ENCODE data around the gene ARR3.
A peak's percentile ranks its signal among the peaks of the same experiment; 100 is the strongest.
"Not testable (repeated sequence)": the region's sequence is repeated elsewhere in the genome, so short reads cannot be mapped to it uniquely, and the experiment has no call there.

Gene ARR3

DNA sequence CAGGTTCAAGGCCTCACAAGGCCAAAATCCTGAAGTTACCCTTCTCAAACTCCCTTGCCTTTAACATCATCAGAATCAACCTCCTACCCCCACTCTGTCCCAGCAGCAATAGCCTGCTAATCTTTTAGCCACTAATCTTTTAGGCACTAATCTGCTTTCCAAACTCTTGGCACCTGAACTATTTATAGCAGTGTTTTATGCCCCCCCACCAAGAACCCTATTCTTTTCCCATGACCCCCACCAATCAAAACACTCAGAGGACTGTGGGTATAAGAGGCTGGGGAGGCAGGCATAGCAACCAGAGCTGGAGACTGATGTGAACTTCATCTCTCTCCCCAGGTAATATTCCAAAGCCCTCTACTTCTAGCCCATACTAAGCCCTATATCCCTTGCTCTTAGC is at the start of gene ARR3:
ARR3 (plus strand) TSS at position 301 of the 400 bp plus-strand sequence. CDS start 1,052 bp downstream, outside the sequence.
- DNase-seq (ENCODE audit: low spot score) = no peak

DNA sequence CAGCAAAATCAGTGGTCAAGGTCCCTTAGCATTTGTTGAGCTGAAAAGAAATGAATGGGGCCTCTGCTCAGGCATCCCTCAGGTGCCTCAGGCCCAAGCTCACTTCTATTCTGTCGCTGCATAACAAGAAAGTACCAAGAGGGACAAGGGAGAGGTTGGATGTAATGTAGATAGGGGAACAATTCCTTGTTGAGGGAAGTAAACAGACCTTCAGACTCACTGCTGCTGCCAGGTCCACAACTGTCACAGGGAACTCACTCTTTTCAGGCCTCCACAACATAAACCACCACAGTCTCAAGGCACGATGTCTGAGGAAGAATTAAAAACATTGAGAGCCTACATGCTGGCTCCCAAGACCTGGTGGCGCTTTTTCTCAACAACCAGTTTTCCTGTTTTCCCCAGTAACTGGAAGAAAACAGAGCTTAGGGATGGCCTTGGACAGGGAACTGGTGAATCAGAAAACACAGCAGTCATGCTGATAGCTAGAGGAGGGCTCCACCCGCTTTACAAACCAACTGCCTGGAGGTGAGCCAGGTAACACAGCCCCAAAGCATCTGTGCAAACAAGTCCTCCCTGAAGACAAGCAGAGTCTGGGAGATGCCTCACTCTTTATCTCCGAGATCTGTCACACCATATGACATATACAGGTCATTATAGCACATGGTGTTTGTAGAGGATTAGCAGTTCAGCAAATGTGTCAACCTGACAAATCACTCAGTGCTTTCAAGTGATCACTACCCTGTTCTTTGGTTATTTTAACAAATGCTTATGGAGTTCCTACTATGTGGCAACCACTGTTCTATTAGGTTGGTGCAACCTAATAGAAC is 48.0 kb upstream of the ARR3 start:
- DNase-seq (ENCODE audit: low spot score) = no peak

DNA sequence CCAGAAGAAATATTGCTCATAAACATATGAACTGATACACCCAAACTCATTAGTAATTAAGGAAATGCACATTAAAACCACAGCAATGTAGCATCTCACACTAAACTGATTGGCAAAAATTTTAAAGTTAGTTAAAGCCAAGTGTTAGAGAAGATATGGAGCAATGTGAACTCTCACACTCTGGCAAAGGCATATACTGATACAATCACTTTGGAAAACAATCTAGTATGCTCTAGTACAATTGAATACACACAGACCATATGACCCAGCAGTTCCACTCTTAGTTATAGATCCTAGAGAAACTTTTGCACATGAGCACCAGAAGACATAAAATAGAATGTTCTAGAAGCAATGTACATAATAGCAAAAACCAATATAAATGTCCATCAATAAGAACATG is 42.1 kb upstream of the ARR3 start:
- DNase-seq (ENCODE audit: low spot score) = no peak

DNA sequence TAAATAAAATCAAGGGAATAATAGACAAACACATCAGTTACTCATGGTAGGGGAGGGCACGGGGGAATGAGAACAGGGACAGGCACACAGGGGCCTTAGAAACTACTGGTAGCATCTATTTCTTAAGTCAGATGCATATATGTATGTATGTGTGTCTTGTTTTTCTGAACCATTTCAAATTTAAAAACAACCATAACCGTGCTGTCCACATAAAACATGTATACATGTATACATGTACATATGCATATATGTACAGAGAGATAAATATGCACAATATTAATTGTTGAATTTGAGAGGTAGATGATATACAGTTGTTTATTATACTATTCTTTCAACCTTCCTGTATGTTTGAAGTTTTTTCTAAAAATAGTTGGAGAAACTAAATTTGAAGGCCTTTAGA is 41.4 kb upstream of the ARR3 start:
- no peak for DNase-seq (ENCODE audit: low spot score)

DNA sequence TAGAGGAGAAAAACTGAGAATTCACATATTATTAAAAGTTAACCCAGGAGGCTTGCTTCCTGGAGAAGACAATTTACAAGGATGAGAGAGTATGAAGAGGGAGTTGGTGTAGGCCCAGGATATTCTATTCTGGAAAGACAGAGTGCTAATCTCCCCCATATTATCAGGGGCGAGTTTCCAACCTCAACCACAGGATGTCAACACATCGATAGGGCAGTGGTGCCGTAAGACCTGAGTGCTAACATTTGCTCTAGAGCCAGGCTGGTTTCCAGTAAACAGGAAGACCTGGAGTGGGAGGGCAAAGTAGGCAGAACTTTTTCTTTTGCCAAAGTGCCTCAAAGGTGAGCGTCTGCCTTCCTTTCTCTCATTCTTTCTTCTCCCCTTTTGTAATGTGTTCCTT is 36.5 kb upstream of the ARR3 start:
- no peak for DNase-seq (ENCODE audit: low spot score)

DNA sequence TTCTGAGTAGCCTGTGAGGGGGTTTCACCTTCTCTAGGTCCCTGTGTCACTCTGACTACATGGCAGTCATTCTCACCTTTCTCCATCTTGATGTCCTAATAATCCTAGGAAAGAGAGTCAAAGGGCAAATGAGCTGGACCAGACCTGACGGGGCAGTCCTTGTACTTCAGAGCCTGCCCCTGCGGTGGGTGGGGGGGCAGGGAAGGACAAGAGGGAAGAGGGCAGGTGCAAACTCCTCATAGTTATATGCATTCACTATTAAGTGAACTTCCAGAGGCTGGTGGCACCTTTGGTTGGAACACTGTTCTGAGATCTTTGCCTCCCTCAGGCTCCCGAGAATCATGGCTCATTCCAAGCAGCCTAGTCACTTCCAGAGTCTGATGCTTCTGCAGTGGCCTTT is 33.8 kb upstream of the ARR3 start, which contains the start of gene AWAT1:
AWAT1 (plus strand) TSS at position 301 of the 400 bp plus-strand sequence; CDS start at position 342, 41 bp downstream.
- DNase-seq (ENCODE audit: low spot score) = no peak

DNA sequence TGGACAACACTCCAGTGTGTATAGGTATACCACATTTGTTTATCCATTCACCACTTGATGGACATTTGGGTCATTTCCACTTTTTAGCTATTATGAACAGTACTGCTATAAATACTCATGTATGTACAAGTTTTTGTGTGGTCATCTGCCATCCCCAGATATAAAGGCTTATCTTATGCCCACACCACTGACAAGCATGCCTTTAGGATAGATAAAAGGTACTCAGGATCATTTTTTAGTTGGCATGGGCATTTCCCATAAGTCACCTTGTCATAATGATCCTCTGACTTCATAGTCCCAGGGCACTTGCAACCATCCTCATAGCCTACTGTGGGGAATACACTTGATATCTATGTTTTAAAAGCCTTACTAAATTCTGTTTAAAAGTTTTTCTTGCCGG is 27.4 kb upstream of the ARR3 start:
- DNase-seq (ENCODE audit: low spot score) = no peak

DNA sequence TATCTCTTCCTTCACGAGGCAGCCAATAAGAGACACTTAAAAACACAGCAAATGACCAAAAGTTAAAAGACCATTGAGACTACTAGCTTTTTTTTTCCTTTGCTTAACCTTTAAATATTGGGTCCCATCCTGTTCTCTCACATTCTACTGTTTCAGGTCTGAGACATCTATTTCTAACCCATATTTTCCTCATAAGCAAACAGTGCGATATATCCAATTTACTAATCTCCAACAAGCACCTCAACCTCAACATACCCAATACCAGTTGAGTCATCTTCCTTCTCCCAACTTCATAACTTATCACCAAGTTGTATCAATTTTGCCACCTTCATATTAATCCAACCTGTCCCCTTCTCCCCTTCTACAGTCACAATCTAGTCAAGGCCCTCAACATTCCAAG is 26.6 kb upstream of the ARR3 start:
- DNase-seq (ENCODE audit: low spot score) = no peak

DNA sequence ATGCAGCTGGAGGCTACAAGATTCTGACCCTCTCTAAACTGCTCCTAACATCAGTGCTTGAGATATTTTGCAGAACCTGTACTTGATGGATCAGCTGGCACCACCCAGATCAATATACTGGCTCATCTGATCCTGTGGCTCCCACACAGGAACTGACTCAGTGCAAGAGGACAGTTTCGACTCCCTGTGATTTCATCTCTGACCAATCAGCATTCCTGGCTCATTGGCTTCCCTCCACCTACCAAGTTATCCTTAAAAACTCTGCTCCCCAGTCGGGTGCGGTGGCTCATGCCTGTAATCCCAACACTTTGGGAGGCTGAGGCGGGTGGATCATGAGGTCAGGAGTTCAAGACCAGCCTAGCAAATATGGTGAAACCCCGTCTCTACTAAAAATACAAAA is 24.5 kb upstream of the ARR3 start:
- not testable (repeated sequence) for DNase-seq (ENCODE audit: low spot score)

DNA sequence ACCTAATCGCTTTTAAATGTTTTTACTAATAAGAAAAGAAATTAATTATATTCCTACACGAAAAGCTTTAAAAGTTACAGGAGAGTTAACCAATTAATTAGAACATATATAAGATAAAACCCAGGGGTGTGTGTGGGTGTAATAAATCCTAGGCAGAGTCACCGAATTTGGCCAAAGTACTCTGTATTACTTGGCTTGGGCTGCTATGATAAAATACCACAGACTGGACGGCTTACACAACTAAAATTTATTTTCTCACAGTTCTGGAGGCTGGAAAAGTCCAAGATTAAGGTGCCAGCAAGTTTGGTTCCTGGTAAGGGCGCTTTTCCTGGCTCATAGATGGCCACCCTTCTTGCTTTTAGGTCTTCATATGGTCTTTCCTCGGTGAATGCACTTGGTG is 23.3 kb upstream of the ARR3 start:
- DNase-seq (ENCODE audit: low spot score) = no peak

DNA sequence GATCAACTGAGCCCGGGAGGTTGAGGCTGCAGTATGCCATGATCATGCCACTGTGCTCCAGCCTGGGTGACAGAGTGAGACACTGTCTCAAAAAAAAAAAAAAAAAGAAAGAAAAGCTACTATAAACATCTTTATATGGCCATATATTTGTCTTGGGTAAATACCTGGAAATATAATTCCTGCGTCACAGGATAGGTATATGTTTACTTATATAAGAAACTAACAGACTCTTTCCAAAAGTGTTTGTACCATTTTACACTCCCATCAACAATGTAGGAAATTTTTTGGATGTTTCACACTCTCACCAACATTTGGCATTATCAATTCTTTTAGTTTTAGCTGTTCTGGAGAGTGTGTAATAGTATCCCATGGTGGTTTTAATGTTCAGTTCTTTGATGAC is 20.9 kb upstream of the ARR3 start:
- DNase-seq (ENCODE audit: low spot score) = no peak

DNA sequence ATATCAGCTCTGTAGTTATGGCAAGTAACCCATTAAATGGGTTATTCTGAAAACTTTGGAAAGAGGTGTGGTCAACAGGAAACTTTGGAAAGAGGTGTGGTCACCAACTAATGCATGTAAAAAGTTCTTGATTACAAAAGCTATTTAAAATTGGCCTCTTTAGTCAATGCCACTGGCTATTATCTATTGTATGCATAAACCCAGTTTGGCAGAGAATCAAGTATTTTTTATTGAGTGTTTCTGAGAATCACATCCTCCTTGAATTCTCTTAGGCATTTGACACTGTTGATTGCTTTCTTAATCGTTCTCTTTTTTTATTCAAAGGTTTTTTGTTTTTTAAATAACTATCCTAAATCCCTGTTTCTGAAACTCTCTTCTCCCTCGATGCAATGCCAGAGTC is 15.6 kb upstream of the ARR3 start:
- no peak for DNase-seq (ENCODE audit: low spot score)

DNA sequence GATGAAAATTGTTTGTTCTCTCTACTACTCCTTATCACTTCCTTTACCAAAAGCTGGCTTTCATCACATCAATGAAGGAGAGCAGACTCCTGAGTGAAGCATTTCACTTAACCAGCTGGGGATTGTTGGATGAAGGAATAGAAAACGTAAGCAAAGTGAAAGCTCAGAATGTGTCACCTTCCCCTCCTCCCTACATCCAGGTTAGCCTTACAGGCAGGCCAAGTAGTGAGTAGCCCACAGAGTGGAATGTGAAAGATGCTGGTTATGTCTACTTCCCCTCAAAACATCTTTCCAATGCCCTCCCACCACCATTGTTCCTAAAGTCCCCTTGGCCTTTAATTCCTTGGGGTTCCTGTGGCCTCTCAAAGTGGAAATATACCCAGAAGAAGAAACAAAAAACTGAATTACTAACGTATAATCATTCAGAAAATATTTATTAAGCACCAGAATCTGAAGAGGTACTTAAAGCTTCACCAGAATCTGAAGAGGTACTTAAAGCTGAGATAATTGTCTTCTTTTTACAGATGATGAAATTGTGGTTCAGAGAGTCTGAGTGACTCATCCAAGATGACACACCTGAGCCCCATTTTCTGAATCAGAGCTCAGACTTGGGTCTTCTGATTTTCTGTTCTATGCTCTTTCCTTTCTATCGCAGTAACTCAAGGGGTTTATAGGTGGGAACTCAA is 14.6 kb upstream of the ARR3 start:
- no peak for DNase-seq (ENCODE audit: low spot score)

DNA sequence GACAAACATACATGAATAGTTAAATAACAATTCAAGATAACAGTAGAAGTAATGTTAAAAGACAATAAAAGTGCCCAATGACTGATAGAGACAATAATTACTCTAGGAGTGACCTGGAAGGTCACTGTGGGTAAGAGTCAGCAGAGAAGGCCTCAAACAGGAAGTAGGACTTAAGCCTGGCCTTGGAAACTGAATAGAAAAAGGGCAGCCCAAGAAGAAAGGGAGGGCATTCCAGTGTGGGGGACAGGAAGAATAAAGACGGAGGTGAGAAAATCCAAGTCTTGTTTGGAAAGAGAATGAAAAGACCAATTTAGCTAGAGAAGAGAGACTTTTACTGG is 14.1 kb upstream of the ARR3 start:
- no peak for DNase-seq (ENCODE audit: low spot score)

DNA sequence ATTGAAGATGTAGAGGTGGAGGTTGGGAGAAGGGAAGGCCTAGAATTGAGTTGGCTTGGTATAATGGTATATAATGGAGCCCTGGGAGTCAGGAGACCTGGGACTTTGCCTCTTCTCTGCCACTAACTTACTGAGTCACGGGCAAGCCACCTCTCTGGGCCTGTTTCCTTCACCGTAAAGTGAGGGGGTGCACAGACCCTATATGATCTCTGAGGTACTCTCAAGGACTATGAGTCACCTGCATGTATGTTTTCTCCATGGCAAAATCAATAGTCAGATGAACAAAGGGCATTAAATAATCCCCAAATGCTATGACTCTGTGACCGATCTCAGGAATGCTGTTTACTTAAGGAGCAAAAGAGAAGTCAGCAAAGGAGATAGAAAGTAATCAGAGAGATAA is 13.2 kb upstream of the ARR3 start:
- DNase-seq (ENCODE audit: low spot score) = no peak

DNA sequence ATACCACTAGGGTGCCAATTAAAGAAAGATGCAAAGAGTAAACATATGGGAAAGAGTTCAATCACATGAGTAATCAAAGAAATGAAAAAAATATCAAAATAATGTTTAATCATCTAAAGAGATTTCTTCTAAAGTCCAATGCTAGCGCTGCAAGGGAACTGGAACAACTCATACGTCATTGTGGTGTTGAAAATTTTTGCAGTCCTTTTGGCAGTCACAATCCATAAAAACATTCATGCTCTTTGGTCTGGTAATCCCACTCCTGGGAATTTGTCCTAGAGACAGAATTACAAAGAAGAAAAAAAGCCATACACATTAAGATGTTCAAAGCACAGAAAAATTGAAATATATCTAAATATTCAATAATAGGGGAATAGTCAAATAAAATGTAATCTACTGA is 12.7 kb upstream of the ARR3 start:
- no peak for DNase-seq (ENCODE audit: low spot score)

DNA sequence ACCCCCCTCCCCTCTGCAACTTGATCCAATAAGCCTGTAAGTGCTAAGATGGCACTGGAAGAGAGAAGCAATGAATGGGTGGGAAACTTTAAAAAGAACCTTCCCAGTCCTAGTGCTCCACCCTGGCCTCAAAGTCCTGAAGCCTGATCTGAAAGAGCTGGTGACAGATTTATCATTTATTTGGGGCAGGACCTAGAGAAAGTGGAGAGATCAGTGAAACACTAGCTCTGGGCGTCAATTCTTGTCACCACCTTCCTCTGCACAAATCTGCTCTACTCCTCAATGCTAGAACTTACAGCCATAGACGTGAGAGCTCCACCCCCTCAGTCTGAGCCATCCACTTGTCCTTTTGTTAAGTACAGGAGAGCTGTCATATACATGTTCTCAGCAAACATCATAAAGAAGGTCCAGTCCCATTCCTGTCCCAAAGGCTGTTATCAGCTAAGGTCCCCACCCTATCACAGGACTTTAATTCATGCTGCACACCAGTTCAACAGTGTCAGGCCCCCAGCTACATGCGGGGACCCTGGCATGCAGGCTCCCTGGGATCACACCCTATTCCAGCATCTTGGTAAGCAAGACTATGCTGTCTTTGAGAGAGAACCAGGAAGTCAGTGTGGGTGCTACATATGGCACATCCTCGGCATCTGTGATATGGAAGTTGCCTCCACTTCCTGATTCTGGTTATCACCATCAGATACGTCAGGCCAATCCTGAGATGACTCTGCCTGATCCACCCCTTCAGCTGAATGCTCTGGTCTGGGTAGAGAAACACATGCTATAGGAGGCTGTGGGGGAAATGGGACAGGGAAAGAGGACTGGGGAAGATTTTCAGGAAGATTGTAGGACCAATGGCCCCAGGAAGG is 10.5 kb upstream of the ARR3 start:
- DNase-seq (ENCODE audit: low spot score) = no peak

DNA sequence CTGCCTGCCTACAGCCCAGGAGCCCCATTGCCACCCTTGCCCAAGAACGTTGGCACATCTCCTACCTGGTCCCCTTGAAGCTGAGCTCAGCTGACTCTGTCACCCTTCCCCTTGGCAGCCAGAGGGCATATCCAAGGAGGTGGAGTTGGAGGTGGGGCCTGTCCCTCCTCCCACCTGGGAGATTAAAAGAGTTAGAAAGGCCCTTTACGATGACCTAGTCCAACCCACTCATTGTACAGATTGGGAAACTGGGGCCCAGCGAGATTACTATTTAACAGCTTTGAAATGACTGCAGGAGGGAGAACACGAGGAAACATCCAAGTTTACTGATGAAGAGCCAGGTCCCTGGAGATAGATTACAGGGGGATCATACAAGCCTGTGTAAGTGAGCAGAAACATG is 8.0 kb upstream of the ARR3 start, which contains the start of gene P2RY4:
P2RY4 (minus strand) TSS at position 101 of the 400 bp plus-strand sequence. CDS start 580 bp downstream, outside the sequence.
- DNase-seq (ENCODE audit: low spot score) = no peak

DNA sequence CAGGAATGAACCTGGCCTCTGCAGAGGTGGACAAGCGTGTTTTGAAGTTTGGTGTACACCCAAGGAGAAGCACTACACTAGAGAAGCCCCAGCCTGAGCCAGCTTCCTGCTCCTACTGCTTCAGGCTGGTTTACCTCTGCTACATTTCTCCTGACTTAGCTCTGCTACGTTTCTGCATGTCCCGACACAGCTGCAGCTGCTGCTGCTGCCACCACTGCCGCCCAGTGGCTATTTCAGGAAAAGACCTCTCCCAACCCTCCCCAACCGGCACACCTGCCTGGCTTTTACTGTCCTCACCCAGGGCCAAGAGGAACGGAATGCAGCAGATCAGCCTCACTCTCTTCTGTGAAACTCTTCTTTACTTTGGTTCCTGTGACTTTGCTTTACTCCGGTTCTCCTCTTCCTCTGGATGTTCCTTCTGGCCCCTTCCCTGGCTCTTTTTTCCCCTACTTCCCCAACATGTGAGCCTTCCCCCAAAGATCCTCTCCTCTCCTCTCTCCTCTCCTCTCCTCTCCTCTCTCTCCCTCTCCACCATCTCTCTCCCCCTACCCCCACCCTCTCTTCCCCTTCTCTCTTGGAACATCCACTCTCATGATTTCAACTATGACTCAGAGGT is 5.1 kb upstream of the ARR3 start:
- peak; percentile 57 for DNase-seq (ENCODE audit: low spot score)

DNA sequence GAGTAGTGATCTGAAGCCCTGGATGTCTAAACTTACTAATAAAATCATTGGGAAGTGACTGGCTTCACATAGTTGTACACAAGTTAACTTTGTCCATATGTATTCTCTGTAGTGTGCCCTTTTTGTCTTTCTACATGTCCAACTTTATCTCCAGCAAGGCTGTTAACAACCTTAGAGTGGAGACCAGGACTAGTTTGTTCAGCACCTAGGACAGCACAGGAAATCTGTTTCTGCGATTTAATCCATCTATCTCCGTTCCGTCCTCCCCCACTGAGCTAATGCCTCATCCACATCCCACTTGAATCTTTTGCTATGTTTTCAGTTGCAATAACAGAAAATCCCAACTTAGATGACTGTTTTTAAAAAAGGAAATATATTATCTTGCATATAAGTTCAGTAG is 3.4 kb upstream of the ARR3 start:
- no peak for DNase-seq (ENCODE audit: low spot score)

DNA sequence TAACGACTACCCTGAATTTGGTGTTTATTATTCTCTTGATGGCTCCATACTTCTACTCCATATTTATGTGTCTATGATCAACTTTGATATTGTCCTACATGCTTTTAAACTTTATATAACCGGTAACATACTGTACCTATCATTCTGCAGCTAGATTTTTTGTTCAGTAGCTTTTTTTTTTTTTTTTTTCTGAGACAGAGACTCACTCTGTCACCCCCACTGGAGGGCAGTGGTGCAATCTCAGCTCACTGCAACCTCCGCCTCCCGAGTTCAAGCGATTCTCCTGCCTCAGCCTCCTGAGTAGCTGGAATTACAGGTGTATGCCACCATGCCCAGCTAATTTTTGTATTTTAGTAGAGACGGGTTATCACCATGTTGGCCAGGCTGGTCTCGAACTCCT is 5.9 kb downstream of the ARR3 start:
- not testable (repeated sequence) for DNase-seq (ENCODE audit: low spot score)

DNA sequence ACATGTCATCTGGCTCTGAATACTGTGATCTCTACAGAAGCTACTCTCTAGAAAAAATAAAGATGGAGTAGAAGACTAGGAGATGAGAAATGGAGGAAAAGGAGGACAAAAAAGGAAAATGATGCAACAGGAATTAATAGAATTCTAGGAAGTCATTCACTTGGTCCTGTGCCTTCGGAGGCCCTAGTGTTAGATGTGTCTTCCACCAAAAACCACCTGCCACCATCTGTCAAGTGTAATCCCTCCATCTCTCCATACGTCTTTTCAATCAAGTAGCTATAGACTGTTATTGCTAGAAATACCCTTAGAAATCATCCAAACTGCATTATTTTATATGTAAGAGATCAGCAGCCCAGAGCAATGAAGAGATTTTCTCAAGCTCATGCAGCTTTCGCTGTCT is 10.9 kb downstream of the ARR3 start:
- no peak for DNase-seq (ENCODE audit: low spot score)
